Measurements from ENCODE around the gene MACROH2A2. TPM values are rescaled to one million over a fixed set of nuclear protein-coding genes. Genes with fewer than 3 reads are reported as not detected.

Gene MACROH2A2
- total and polyA plus RNA-seq, 10 of the 15 experiments (the other 5 are each of a cell fraction or from before 2014, with no cell fraction given): 0.14 to 0.24 TPM; not detected in 8

DNA sequence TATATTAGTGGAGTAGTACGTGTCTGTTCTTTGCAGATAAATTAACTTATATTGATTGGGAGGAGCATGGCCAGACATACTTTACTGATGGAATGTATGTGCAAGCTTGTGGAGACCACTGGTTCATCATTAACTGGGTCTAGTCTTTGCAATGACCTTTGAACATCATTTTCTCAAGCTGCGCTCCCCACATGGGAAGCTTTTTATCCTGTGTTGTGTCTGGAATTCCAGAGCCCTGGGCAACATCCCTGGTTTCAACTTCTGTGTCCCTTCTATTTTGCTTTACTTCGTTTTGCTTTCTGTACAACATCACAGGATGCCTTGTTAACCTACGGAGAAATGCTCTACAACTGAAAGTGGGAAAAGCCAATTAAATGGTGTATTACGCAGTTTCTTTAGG, 38.3 kb downstream of the MACROH2A2 start:
- Histone ChIP-seq H3K4me2 (ENCODE audit: control insufficient read depth, insufficient read depth) (no peak overlapping the region), H3K4me3 (no peak overlapping the region), H3K79me2 (ENCODE audit: control insufficient read depth, insufficient read depth, low read length) (no peaks in the 10 kb centered on the region), H3K27me3 (replicated peaks in 1 of 2; ENCODE audit: control insufficient read depth in 2 of 2, insufficient read depth in 2 of 2, low read length in 1 of 2) (no peaks in the 10 kb centered on the region), H3K9ac (ENCODE audit: control insufficient read depth, insufficient read depth, low read length) (no peak overlapping the region), H3K4me1 (ENCODE audit: control insufficient read depth, insufficient read depth, low read length) (peaks cover 7% of the 10 kb centered on the region; the same call in 1 of the 2 replicates), H3K9me3 (replicated peaks; ENCODE audit: control insufficient read depth, insufficient read depth, low read length) (no peaks in the 10 kb centered on the region), H3K36me3 (ENCODE audit: control insufficient read depth in 2 of 2, insufficient read depth in 2 of 2, low read length in 1 of 2) (no peaks in the 10 kb centered on the region), H4K20me1 (ENCODE audit: control insufficient read depth, insufficient read depth) (no peaks in the 10 kb centered on the region), H2AFZ (ENCODE audit: control insufficient read depth, low read depth, low read length) (no peak overlapping the region), H3K27ac (ENCODE audit: control insufficient read depth, insufficient read depth) (no peak overlapping the region)
- no TSS peak for BruUV-seq (replicated peaks)
- FAIRE-seq: no peak
- 56% methylated on average over 5 of the region's 5 CpGs for WGBS (ENCODE audit: insufficient coverage, insufficient replicate concordance, low lambda C conversion rate, missing lambda C conversion rate)
- in situ Hi-C loops (cut with MboI): no loop called here
- DNase-seq (ENCODE audit: low read depth, low spot score): no peak
- no peak for ATAC-seq
- POLR2A ChIA-PET: no interaction called here
- CTCF ChIA-PET: no interaction called here
- intact Hi-C loops (cut with micrococcal nuclease; ENCODE audit: unreplicated experiment): no loop called here
- SMC1A ChIA-PET (ENCODE audit: uncharacterized antibody, unreplicated experiment): no interaction called here
- RAD21 ChIA-PET (ENCODE audit: unreplicated experiment): no interaction called here
- TF ChIP-seq MEF2A (IDR thresholded peaks at IDR 0.05; ENCODE audit: insufficient read depth, low read depth, low read length): no peak
- TF ChIP-seq SMAD1 (IDR thresholded peaks at IDR 0.05; ENCODE audit: low read depth, partially characterized antibody): no peak
- TF ChIP-seq USF2 (IDR thresholded peaks at IDR 0.05; ENCODE audit: borderline replicate concordance, low read depth, low read length): no peak
- TF ChIP-seq KLF5 (IDR thresholded peaks at IDR 0.05; ENCODE audit: partially characterized antibody): no peak
- TF ChIP-seq EED (IDR thresholded peaks at IDR 0.05; ENCODE audit: low read depth): no peak
- no peak for TF ChIP-seq ZZZ3 (IDR thresholded peaks at IDR 0.05; ENCODE audit: control insufficient read depth, insufficient read length, low read depth)
- TF ChIP-seq IRF5 (IDR thresholded peaks at IDR 0.05; ENCODE audit: borderline replicate concordance): no peak
- TF ChIP-seq SPI1 (IDR thresholded peaks at IDR 0.05; ENCODE audit: borderline replicate concordance, insufficient read depth, low read depth, low read length): no peak
- no peak for TF ChIP-seq YBX1 (IDR thresholded peaks at IDR 0.05)
- no peak for TF ChIP-seq EZH2 (IDR thresholded peaks at IDR 0.05; ENCODE audit: borderline replicate concordance, control insufficient read depth, low read depth, low read length)
- TF ChIP-seq HSF1 (IDR thresholded peaks at IDR 0.05; ENCODE audit: low read depth, low read length): no peak
- no peak for TF ChIP-seq RELB (IDR thresholded peaks at IDR 0.05; ENCODE audit: low read depth)
- no peak for TF ChIP-seq CUX1 (IDR thresholded peaks at IDR 0.05; ENCODE audit: insufficient replicate concordance, low read depth, low read length)

All from GM12878 (cell line).